OCI-LY7 (cell line): ENCODE data around the gene FGF21.

Source experiments
- CTCF ChIP-seq: fragments of 200-600 bp; sonication (generic); conservative IDR thresholded peaks from 2 replicates; pipeline ENCODE4 v1.5.1; 2014; ENCODE audit warnings: mild to moderate bottlenecking, antibody characterized with exemption, low read length, moderate library complexity, mixed read lengths
- EZH2phosphoT487 ChIP-seq: fragments of 200-600 bp; sonication (generic); IDR thresholded peaks from 2 replicates; pipeline ENCODE4 v1.6.1; 2018; ENCODE audit warnings: low read depth, borderline replicate concordance, mild to moderate bottlenecking, mixed run types, antibody characterized with exemption, low read length, moderate library complexity, mixed read lengths

GRCh38 chr19:48784527-48784926, 29.2 kb downstream of the FGF21 start:
- TF ChIP-seq CTCF (no peak), EZH2phosphoT487 (no peak)
